GF-D8 (cell line): ENCODE measurements around the gene EXPH5.

Source experiments
- DNase-seq: peaks from one replicate; lab custom pipeline; 2025; lab: John Stamatoyannopoulos, UW

Gene EXPH5

GRCh38 chr11:108468478-108468864, 125.1 kb downstream of the EXPH5 start:
- peak; percentile 60 for DNase-seq

- DNase-seq = peak; percentile 100
These were observed 126.3 kb downstream of the EXPH5 start, which contains the start of gene C11orf65 for GRCh38 chr11:108467091-108467823. Gene C11orf65, minus strand, starts transcription at chr11:108467529. Its CDS starts 5,970 bp downstream, at chr11:108461559.

GRCh38 chr11:108466405-108466804, 127.2 kb downstream of the EXPH5 start:
- no peak for DNase-seq
